GM23338 (cell line): ENCODE measurements around the gene SLC8A3. TPM values are rescaled to one million over a fixed set of nuclear protein-coding genes. Genes with fewer than 3 reads are reported as not detected.

ENCODE experiments used
- ATAC-seq: fragments of 200-7000 bp; cut with Tn5 transposase; 3 replicates; pipeline ENCODE4 v1.9.1; 2020
- DNase-seq: peaks from one replicate; pipeline ENCODE4 v3.0.0-alpha.2; 2015; ENCODE audit warnings: low spot score
- H2AFZ ChIP-seq: fragments of 200-600 bp; sonication (generic); 2 replicates; pipeline ENCODE4 v1.8.0; 2016; ENCODE audit warnings: antibody characterized with exemption, mild to moderate bottlenecking, moderate library complexity
- H3F3A ChIP-seq: fragments of 200-600 bp; sonication (generic); replicated peaks from 2 replicates; pipeline ENCODE4 v1.8.0; 2017; ENCODE audit warnings: antibody characterized with exemption, mixed run types, low read depth
- H3K27ac ChIP-seq: fragments of 200-600 bp; sonication (generic); 2 replicates; pipeline ENCODE4 v1.6.1; 2016; ENCODE audit warnings: low read depth
- H3K27me3 ChIP-seq: fragments of 200-600 bp; sonication (generic); 2 replicates; pipeline ENCODE4 v1.8.0; 2016; ENCODE audit warnings: mild to moderate bottlenecking, mixed run types, moderate library complexity; ENCODE audit not compliant: insufficient read depth
- H3K36me3 ChIP-seq: fragments of 200-600 bp; sonication (generic); 2 replicates; pipeline ENCODE4 v1.8.0; 2016; ENCODE audit warnings: mild to moderate bottlenecking; ENCODE audit not compliant: insufficient read depth
- H3K4me1 ChIP-seq: fragments of 200-600 bp; sonication (generic); 2 replicates; pipeline ENCODE4 v1.8.0; 2016; ENCODE audit warnings: mild to moderate bottlenecking, moderate library complexity; ENCODE audit not compliant: insufficient read depth
- H3K4me2 ChIP-seq: fragments of 200-600 bp; sonication (generic); 2 replicates; pipeline ENCODE4 v1.7.1; 2017; ENCODE audit warnings: mixed run types
- H3K4me3 ChIP-seq: fragments of 200-600 bp; sonication (generic); 2 replicates; pipeline ENCODE4 v1.6.1; 2016; ENCODE audit warnings: mixed run types
- H3K79me2 ChIP-seq: fragments of 200-600 bp; sonication (generic); replicated peaks from 2 replicates; pipeline ENCODE4 v1.8.0; 2017; ENCODE audit warnings: mild to moderate bottlenecking; ENCODE audit not compliant: insufficient read depth
- H3K9me2 ChIP-seq: fragments of 200-600 bp; sonication (generic); 2 replicates; pipeline ENCODE4 v1.8.0; 2017; ENCODE audit not compliant: insufficient read depth
- H4K20me1 ChIP-seq: fragments of 200-600 bp; sonication (generic); replicated peaks from 2 replicates; pipeline ENCODE4 v1.8.0; 2017; ENCODE audit warnings: mild to moderate bottlenecking; ENCODE audit not compliant: insufficient read depth
- H3K27ac Mint-ChIP-seq: 2 replicates; pipeline ENCODE4 v1.8.0; 2020; ENCODE audit warnings: inconsistent platforms, mild to moderate bottlenecking, moderate library complexity, mixed read lengths
- H3K27me3 Mint-ChIP-seq: 3 replicates; pipeline ENCODE4 v1.8.0; 2022; ENCODE audit warnings: low read depth, mild to moderate bottlenecking, moderate library complexity, mixed read lengths, inconsistent platforms; ENCODE audit not compliant: insufficient read depth, poor library complexity
- H3K36me3 Mint-ChIP-seq: 3 replicates; pipeline ENCODE4 v1.8.0; 2021; ENCODE audit warnings: low read depth, mild to moderate bottlenecking, inconsistent platforms, moderate library complexity, mixed read lengths
- H3K4me1 Mint-ChIP-seq: 3 replicates; pipeline ENCODE4 v1.8.0; 2020; ENCODE audit warnings: mild to moderate bottlenecking, inconsistent platforms, mixed read lengths
- H3K4me3 Mint-ChIP-seq: 3 replicates; pipeline ENCODE4 v1.8.0; 2021; ENCODE audit warnings: moderate library complexity, mild to moderate bottlenecking, inconsistent platforms, mixed read lengths
- H3K9me3 Mint-ChIP-seq: 3 replicates; pipeline ENCODE4 v1.8.0; 2020; ENCODE audit warnings: moderate library complexity, mild to moderate bottlenecking, inconsistent platforms, mixed read lengths
- JUNB ChIP-seq: IDR thresholded peaks from one replicate; pipeline ENCODE4 v1.6.1; 2016; ENCODE audit warnings: antibody characterized with exemption; ENCODE audit not compliant: unreplicated experiment
- NANOG ChIP-seq: IDR thresholded peaks from 2 replicates; pipeline ENCODE4 v1.6.1; 2016; ENCODE audit warnings: antibody characterized with exemption, borderline replicate concordance
- POLR2AphosphoS5 ChIP-seq: IDR thresholded peaks from 2 replicates; pipeline ENCODE4 v1.6.1; 2016; ENCODE audit warnings: antibody characterized with exemption, low read depth
- STAT1 ChIP-seq: IDR thresholded peaks from one replicate; pipeline ENCODE4 v1.6.1; 2016; ENCODE audit warnings: antibody characterized with exemption; ENCODE audit not compliant: unreplicated experiment
- ZNF114 ChIP-seq: fragments of 250-450 bp; sonication (Bioruptor Pico); IDR thresholded peaks from 2 replicates; pipeline ENCODE4 v1.5.0; 2020; ENCODE audit warnings: mild to moderate bottlenecking, moderate library complexity
- ZNF331 ChIP-seq: fragments of 250-450 bp; sonication (Bioruptor Pico); IDR thresholded peaks from 2 replicates; pipeline ENCODE4 v1.5.0; 2020; ENCODE audit warnings: low read depth, mild to moderate bottlenecking, moderate library complexity
- polyA plus RNA-seq: library from polyadenylated mRNA; unstranded; fragments of >200 nt; fragmentation: Nextera tagmentation; extraction: Ambion mirVana; gene quantifications from 2 replicates; pipeline ENCODE4 v1.2.1, GENCODE V29; 2016
- total RNA-seq: library from RNA; depleted of rRNA; stranded (reverse); fragments of >200 nt; shearing (Covaris generic); gene quantifications from 2 replicates; pipeline ENCODE4 v1.2.3, GENCODE V29; 2014
- TF ChIP-seq, protein P1 (sequence below): IDR thresholded peaks from 2 replicates; pipeline ENCODE4 v1.6.1; 2016; ENCODE audit warnings: antibody characterized with exemption
- TF ChIP-seq, protein P2 (sequence below), 2 experiments: fragments of 200-600 bp in 1 of 2; sonication (generic) in 1 of 2; conservative IDR thresholded peaks; 2 replicates each; pipeline versions ENCODE4 v1.5.1 to v1.6.1; 2016 to 2017; ENCODE audit warnings: antibody characterized with exemption in 2 of 2, low read depth in 2 of 2, mild to moderate bottlenecking in 2 of 2, moderate library complexity in 1 of 2

SLC8A3 gene
- total and polyA plus RNA-seq, 2 experiments from 2014 or later = 0.82 to 2.0 TPM

DNA sequence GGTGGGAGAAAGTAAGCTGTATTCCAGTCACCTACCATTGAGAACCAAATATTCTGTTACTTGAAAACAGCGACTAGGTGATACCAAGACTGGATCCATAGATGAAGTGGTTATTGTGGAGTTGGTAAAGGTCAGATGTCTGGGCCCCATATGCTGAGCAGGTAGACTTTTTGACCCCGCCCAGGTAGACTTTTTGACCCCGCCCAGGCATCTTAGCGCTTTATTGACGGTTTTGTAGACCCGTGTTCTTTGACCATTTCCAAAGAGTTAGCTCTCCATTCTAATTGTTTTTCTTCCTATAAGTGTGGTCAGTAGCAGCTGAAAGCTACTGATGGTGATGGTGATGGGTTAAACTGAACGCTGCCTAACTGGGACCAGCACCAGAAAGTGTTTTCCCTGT is 61.6 kb downstream of the SLC8A3 start:
- Mint-ChIP-seq H3K27ac (no peak overlapping the region), H3K9me3 (no peaks in the 10 kb centered on the region), H3K27me3 (peaks cover 4% of the 10 kb centered on the region), H3K4me3 (no peak overlapping the region), H3K4me1 (peaks cover 3% of the 10 kb centered on the region; the same call in 2 of the 3 replicates), H3K36me3 (no peaks in the 10 kb centered on the region)
- H3K27me3 ChIP-seq = no peaks in the 10 kb centered on the region
- DNase-seq (no peak), ATAC-seq (no peak)
- no peaks in the 10 kb centered on the region; the same call in 1 of the 2 replicates for H3K4me1 ChIP-seq
- TF ChIP-seq, protein P1, sequence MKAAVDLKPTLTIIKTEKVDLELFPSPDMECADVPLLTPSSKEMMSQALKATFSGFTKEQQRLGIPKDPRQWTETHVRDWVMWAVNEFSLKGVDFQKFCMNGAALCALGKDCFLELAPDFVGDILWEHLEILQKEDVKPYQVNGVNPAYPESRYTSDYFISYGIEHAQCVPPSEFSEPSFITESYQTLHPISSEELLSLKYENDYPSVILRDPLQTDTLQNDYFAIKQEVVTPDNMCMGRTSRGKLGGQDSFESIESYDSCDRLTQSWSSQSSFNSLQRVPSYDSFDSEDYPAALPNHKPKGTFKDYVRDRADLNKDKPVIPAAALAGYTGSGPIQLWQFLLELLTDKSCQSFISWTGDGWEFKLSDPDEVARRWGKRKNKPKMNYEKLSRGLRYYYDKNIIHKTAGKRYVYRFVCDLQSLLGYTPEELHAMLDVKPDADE = no peak
- no peak for TF ChIP-seq STAT1
- no peak for TF ChIP-seq JUNB
- no peak for TF ChIP-seq ZNF114 (CRISPR knock-in tag)
- TF ChIP-seq NANOG = no peak
- no peak overlapping the region for H3K4me3 ChIP-seq
- H4K20me1 ChIP-seq = no peaks in the 10 kb centered on the region
- H3K36me3 ChIP-seq = no peaks in the 10 kb centered on the region
- H3K4me2 ChIP-seq = no peak overlapping the region
- H2AFZ ChIP-seq = no peak overlapping the region
- no peaks in the 10 kb centered on the region for H3K79me2 ChIP-seq
- no peak overlapping the region for H3K27ac ChIP-seq
- H3K9me2 ChIP-seq = peaks cover 16% of the 10 kb centered on the region
- no peaks in the 10 kb centered on the region for H3F3A ChIP-seq

DNA sequence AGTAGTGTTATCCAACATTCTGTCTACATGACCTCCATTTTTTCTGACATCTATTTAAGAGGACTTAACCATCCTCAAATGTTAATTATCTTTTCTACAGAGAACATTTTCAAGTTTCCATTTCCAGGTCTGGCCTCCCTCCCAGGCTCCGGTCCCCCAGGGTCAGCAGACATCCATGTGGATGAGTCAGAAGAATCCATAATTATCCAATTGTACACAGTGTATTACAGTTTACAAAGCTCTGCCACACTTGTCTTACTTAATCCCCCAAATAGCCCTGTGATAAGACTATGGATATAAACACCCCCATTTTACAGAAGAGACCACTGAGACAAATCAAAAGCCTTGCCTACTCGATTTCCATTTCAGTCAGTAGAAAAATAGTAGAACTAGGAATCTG is 65.0 kb downstream of the SLC8A3 start:
- Histone ChIP-seq H4K20me1 (no peaks in the 10 kb centered on the region), H3K4me1 (peaks cover 16% of the 10 kb centered on the region), H3K9me2 (peaks cover 10% of the 10 kb centered on the region), H3K79me2 (no peaks in the 10 kb centered on the region), H3K4me2 (no peak overlapping the region), H3F3A (no peaks in the 10 kb centered on the region), H3K27ac (no peak overlapping the region), H2AFZ (no peak overlapping the region), H3K36me3 (no peaks in the 10 kb centered on the region), H3K27me3 (no peaks in the 10 kb centered on the region), H3K4me3 (no peak overlapping the region)
- no peak for TF ChIP-seq JUNB
- TF ChIP-seq, protein P2, sequence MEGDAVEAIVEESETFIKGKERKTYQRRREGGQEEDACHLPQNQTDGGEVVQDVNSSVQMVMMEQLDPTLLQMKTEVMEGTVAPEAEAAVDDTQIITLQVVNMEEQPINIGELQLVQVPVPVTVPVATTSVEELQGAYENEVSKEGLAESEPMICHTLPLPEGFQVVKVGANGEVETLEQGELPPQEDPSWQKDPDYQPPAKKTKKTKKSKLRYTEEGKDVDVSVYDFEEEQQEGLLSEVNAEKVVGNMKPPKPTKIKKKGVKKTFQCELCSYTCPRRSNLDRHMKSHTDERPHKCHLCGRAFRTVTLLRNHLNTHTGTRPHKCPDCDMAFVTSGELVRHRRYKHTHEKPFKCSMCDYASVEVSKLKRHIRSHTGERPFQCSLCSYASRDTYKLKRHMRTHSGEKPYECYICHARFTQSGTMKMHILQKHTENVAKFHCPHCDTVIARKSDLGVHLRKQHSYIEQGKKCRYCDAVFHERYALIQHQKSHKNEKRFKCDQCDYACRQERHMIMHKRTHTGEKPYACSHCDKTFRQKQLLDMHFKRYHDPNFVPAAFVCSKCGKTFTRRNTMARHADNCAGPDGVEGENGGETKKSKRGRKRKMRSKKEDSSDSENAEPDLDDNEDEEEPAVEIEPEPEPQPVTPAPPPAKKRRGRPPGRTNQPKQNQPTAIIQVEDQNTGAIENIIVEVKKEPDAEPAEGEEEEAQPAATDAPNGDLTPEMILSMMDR (conservative IDR thresholded peaks at IDR 0.05; ENCODE audit: low read depth in 2 of 2) = no peak
- TF ChIP-seq ZNF331 (CRISPR knock-in tag) = no peak
- ATAC-seq (no peak), DNase-seq (no peak)
- H3K9me3 Mint-ChIP-seq = no peaks in the 10 kb centered on the region
- H3K36me3 Mint-ChIP-seq = no peaks in the 10 kb centered on the region
- H3K27ac Mint-ChIP-seq = no peak overlapping the region
- H3K27me3 Mint-ChIP-seq = peaks cover 4% of the 10 kb centered on the region
- no peak overlapping the region for H3K4me3 Mint-ChIP-seq
- peaks cover 19% of the 10 kb centered on the region for H3K4me1 Mint-ChIP-seq

DNA sequence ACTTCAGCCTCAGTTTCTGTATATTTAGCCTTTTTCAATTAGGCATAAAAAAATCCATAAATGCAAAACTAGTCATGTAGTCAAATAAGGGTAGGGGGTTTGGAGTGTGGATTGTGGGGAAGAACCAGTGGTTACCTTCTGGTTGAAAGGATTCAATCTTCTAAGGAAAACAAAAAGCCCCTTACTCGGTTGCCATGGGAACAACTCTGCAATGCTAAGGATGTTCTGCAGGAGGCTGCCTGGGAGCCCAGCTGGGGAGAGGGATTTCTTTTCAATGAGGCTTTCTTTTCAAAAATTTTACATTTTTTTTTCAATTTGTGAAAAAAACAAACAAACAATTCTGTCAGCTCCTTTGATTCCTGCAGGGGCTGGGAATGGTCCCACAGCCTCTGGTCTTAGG is 67.2 kb downstream of the SLC8A3 start:
- peaks cover 16% of the 10 kb centered on the region for H3K4me1 ChIP-seq
- peak; percentile 94 for ATAC-seq
- peaks cover 20% of the 10 kb centered on the region for H3K4me1 Mint-ChIP-seq
- H3K9me3 Mint-ChIP-seq = no peaks in the 10 kb centered on the region
- H3K36me3 Mint-ChIP-seq = no peaks in the 10 kb centered on the region
- H3K4me2 ChIP-seq = 0 out of 2 replicates have a peak overlapping the region, but pooled peaks have one; percentile 3
- H2AFZ ChIP-seq = no peak overlapping the region
- H3F3A ChIP-seq = no peaks in the 10 kb centered on the region
- no peaks in the 10 kb centered on the region for H3K27me3 ChIP-seq
- H3K36me3 ChIP-seq = no peaks in the 10 kb centered on the region
- H4K20me1 ChIP-seq = no peaks in the 10 kb centered on the region
- peaks cover 5% of the 10 kb centered on the region for H3K27me3 Mint-ChIP-seq
- H3K4me3 ChIP-seq = no peak overlapping the region
- no peak overlapping the region for H3K27ac ChIP-seq
- peaks cover 14% of the 10 kb centered on the region; the same call in 1 of the 2 replicates for H3K9me2 ChIP-seq
- H3K4me3 Mint-ChIP-seq = no peak overlapping the region
- no peaks in the 10 kb centered on the region for H3K79me2 ChIP-seq
- DNase-seq = peak; percentile 92
- H3K27ac Mint-ChIP-seq = no peak overlapping the region; the same call in 1 of the 2 replicates
- TF ChIP-seq, protein P1 = no peak
- no peak for TF ChIP-seq POLR2AphosphoS5
- no peak for TF ChIP-seq JUNB
- TF ChIP-seq NANOG = no peak
